GM19372 (cell line): ENCODE measurements around the gene PCDHB14.
"Not testable (repeated sequence)": the region's sequence is repeated elsewhere in the genome, so short reads cannot be mapped to it uniquely, and the experiment has no call there.

ENCODE experiments used
- ATAC-seq: cut with Tn5 transposase; IDR thresholded peaks from one replicate; pipeline ENCODE4 v1.9.1; 2021; ENCODE audit warnings: mild to moderate bottlenecking, low read depth, moderate library complexity; ENCODE audit not compliant: unreplicated experiment

The PCDHB14 gene

GRCh38 chr5:141208478-141208877 lies 14.7 kb upstream of the PCDHB14 start, which contains the start of gene PCDHB12:
PCDHB12 (plus strand) TSS chr5:141208719; CDS start chr5:141208908, 189 bp downstream.
- no peak for ATAC-seq

- ATAC-seq = not testable (repeated sequence)
Measured at GRCh38 chr5:141210281-141210680, 12.9 kb upstream of the PCDHB14 start.

- ATAC-seq = not testable (repeated sequence)
Measured at GRCh38 chr5:141210849-141211248, 12.3 kb upstream of the PCDHB14 start.

GRCh38 chr5:141213656-141214339 lies 9.3 kb upstream of the PCDHB14 start, which contains the start of gene PCDHB13:
PCDHB13 (plus strand) TSS chr5:141213919; CDS start chr5:141214124, 205 bp downstream.
- ATAC-seq = not testable (repeated sequence)

GRCh38 chr5:141214583-141214982 lies 8.6 kb upstream of the PCDHB14 start:
- not testable (repeated sequence) for ATAC-seq

- not testable (repeated sequence) for ATAC-seq
Measured at GRCh38 chr5:141215504-141215903, 7.6 kb upstream of the PCDHB14 start.

- not testable (repeated sequence) for ATAC-seq
Measured at GRCh38 chr5:141216035-141216434, 7.1 kb upstream of the PCDHB14 start.

- ATAC-seq = not testable (repeated sequence)
Measured at GRCh38 chr5:141224844-141225243, 1.7 kb downstream of the PCDHB14 start.

- ATAC-seq = not testable (repeated sequence)
Measured at GRCh38 chr5:141225421-141225820, 2.3 kb downstream of the PCDHB14 start.

GRCh38 chr5:141234109-141234667 lies 11.0 kb downstream of the PCDHB14 start:
- no peak for ATAC-seq

- ATAC-seq = not testable (repeated sequence)
Measured at GRCh38 chr5:141235922-141236321, 12.8 kb downstream of the PCDHB14 start.

GRCh38 chr5:141236516-141237313 lies 13.6 kb downstream of the PCDHB14 start:
- no peak for ATAC-seq

- ATAC-seq = no peak
Measured at GRCh38 chr5:141241496-141241895, 18.4 kb downstream of the PCDHB14 start.

- no peak for ATAC-seq
Measured at GRCh38 chr5:141245250-141245717, 22.1 kb downstream of the PCDHB14 start, which contains the start of gene PCDHB15. PCDHB15 (plus strand) TSS chr5:141245395; CDS start chr5:141245579, 184 bp downstream.

- not testable (repeated sequence) for ATAC-seq
Measured at GRCh38 chr5:141246971-141247370, 23.8 kb downstream of the PCDHB14 start.

- not testable (repeated sequence) for ATAC-seq
Measured at GRCh38 chr5:141247434-141247833, 24.3 kb downstream of the PCDHB14 start.

- ATAC-seq = no peak
Measured at GRCh38 chr5:141250576-141250975, 27.4 kb downstream of the PCDHB14 start.

- no peak for ATAC-seq
Measured at GRCh38 chr5:141258464-141258863, 35.3 kb downstream of the PCDHB14 start.

GRCh38 chr5:141258948-141259347 lies 35.8 kb downstream of the PCDHB14 start:
- ATAC-seq = no peak

GRCh38 chr5:141260458-141261237 lies 37.5 kb downstream of the PCDHB14 start:
- ATAC-seq = no peak
